H1 (cell line): ENCODE results near the gene CA5A. TPM values are rescaled to one million over a fixed set of nuclear protein-coding genes. Genes with fewer than 3 reads are reported as not detected.

Experiments
- CTCF ChIA-PET: fragments of 300-600 bp; sonication (Branson Sonifier 250); formaldehyde crosslinking; loops from one replicate; lab custom pipeline; 2021; ENCODE audit not compliant: partially characterized antibody; lab: Charles Lee
- POLR2A ChIA-PET: fragments of 300-600 bp; sonication (Branson Sonifier 250); formaldehyde crosslinking; loops from one replicate; lab custom pipeline; 2021; ENCODE audit warnings: inconsistent platforms; ENCODE audit not compliant: partially characterized antibody; lab: Charles Lee
- DNase-seq, 2 experiments: peaks; one replicate each; pipeline versions ENCODE4 v3.0.0 to v3.0.0-alpha.2; 2010 to 2022; ENCODE audit warnings: low spot score in 2 of 2, low read depth in 1 of 2, mixed read lengths in 1 of 2
- FAIRE-seq: peaks from 2 replicates; lab custom pipeline; 2011; peaks lifted over from hg19 to GRCh38; lab: Jason Lieb, UNC
- H2AFZ ChIP-seq: 2 replicates; pipeline ENCODE4 v1.8.1; 2012; ENCODE audit warnings: low read length, inconsistent platforms
- H2AK5ac ChIP-seq: 2 replicates; pipeline ENCODE4 v1.6.1; 2013; ENCODE audit warnings: low read depth, low read length
- H2BK120ac ChIP-seq: replicated peaks from 2 replicates; pipeline ENCODE3; 2013; ENCODE audit warnings: low read depth, low read length, inconsistent platforms
- H2BK12ac ChIP-seq: 2 replicates; pipeline ENCODE4 v1.6.1; 2013; ENCODE audit warnings: low read depth, low read length
- H2BK15ac ChIP-seq: 2 replicates; pipeline ENCODE4 v1.6.1; 2013; ENCODE audit warnings: low read length
- H2BK20ac ChIP-seq: 2 replicates; pipeline ENCODE4 v1.6.1; 2013; ENCODE audit warnings: low read length
- H2BK5ac ChIP-seq: 2 replicates; pipeline ENCODE4 v1.6.1; 2013; ENCODE audit warnings: low read depth, low read length
- H3K14ac ChIP-seq: 2 replicates; pipeline ENCODE4 v1.6.1; 2013; ENCODE audit warnings: inconsistent platforms; ENCODE audit not compliant: insufficient read length
- H3K18ac ChIP-seq: 2 replicates; pipeline ENCODE4 v1.6.1; 2013; ENCODE audit warnings: low read length; ENCODE audit errors: extremely low read depth
- H3K23ac ChIP-seq: 2 replicates; pipeline ENCODE4 v1.6.1; 2013; ENCODE audit warnings: inconsistent platforms; ENCODE audit not compliant: insufficient read length
- H3K23me2 ChIP-seq: 2 replicates; pipeline ENCODE4 v1.6.1; 2013; ENCODE audit warnings: low read depth, low read length
- H3K27ac ChIP-seq: 2 replicates; pipeline ENCODE4 v1.6.1; 2011; ENCODE audit warnings: low read depth, low read length, inconsistent platforms
- H3K27me3 ChIP-seq, 4 experiments: replicated peaks in 1 of 4; 1 replicate in 1 of 4; 2 replicates in 3 of 4; pipeline versions ENCODE4 v1.6.1 to v1.8.1; 2011 to 2013; ENCODE audit warnings: low read length in 3 of 4, mild to moderate bottlenecking in 3 of 4, inconsistent platforms in 2 of 4, mixed read lengths in 2 of 4, moderate library complexity in 1 of 4; ENCODE audit not compliant: control insufficient read depth in 3 of 4, insufficient read depth in 3 of 4; ENCODE audit errors: extremely low read depth in 1 of 4
- H3K36me3 ChIP-seq, 4 experiments: 2 replicates each; pipeline versions ENCODE4 v1.6.1 to v1.8.1; 2011 to 2013; ENCODE audit warnings: mild to moderate bottlenecking in 4 of 4, low read length in 3 of 4, moderate library complexity in 2 of 4, control low read depth in 1 of 4, inconsistent platforms in 1 of 4; ENCODE audit not compliant: insufficient read depth in 4 of 4, control insufficient read depth in 2 of 4
- H3K4ac ChIP-seq: replicated peaks from 2 replicates; pipeline ENCODE3; 2013; ENCODE audit warnings: low read length, low read depth, mixed read lengths, inconsistent platforms; ENCODE audit not compliant: insufficient read length
- H3K4me1 ChIP-seq, 4 experiments: replicated peaks in 1 of 4; 1 replicate in 1 of 4; 2 replicates in 3 of 4; pipeline versions ENCODE4 v1.6.1 to v1.8.1; 2011 to 2013; ENCODE audit warnings: low read length in 3 of 4, inconsistent platforms in 2 of 4, mixed read lengths in 1 of 4; ENCODE audit not compliant: insufficient read depth in 4 of 4, control insufficient read depth in 3 of 4
- H3K4me2 ChIP-seq, 2 experiments: 2 replicates each; pipeline versions ENCODE4 v1.6.1 to v1.8.1; 2011 to 2013; ENCODE audit warnings: low read depth in 2 of 2, low read length in 2 of 2, control low read depth in 1 of 2, inconsistent platforms in 1 of 2, mild to moderate bottlenecking in 1 of 2; ENCODE audit not compliant: insufficient read depth in 1 of 2
- H3K4me3 ChIP-seq, 4 experiments: fragments of 200-600, 300-600 bp in 1 of 4; sonication (generic), shearing (Covaris generic), sonication (Bioruptor Twin) in 1 of 4; 2 replicates each; pipeline versions ENCODE4 v1.5.1 to v1.8.1; 2011 to 2016; ENCODE audit warnings: low read length in 4 of 4, low read depth in 3 of 4, control low read depth in 2 of 4, inconsistent platforms in 2 of 4, mild to moderate bottlenecking in 2 of 4, mixed read lengths in 1 of 4, moderate library complexity in 1 of 4; ENCODE audit not compliant: insufficient read depth in 2 of 4; ENCODE audit errors: extremely low read depth in 1 of 4
- H3K56ac ChIP-seq: replicated peaks from 2 replicates; pipeline ENCODE3; 2013; ENCODE audit warnings: low read depth, mild to moderate bottlenecking, mixed read lengths, low read length, inconsistent platforms; ENCODE audit not compliant: insufficient read length
- H3K79me1 ChIP-seq: 2 replicates; pipeline ENCODE4 v1.6.1; 2013; ENCODE audit warnings: low read depth, low read length, control low read depth
- H3K79me2 ChIP-seq, 2 experiments: 2 replicates each; pipeline versions ENCODE4 v1.6.1 to v1.8.1; 2012 to 2013; ENCODE audit warnings: low read length in 2 of 2, mild to moderate bottlenecking in 2 of 2, inconsistent platforms in 1 of 2; ENCODE audit not compliant: insufficient read depth in 2 of 2, control insufficient read depth in 1 of 2
- H3K9ac ChIP-seq, 4 experiments: replicated peaks in 1 of 4; 1 replicate in 1 of 4; 2 replicates in 3 of 4; pipeline versions ENCODE4 v1.6.1 to v1.8.1; 2011 to 2013; ENCODE audit warnings: low read depth in 3 of 4, low read length in 3 of 4, control low read depth in 2 of 4, mild to moderate bottlenecking in 2 of 4, moderate library complexity in 2 of 4, inconsistent platforms in 1 of 4; ENCODE audit errors: extremely low read depth in 1 of 4
- H3K9me3 ChIP-seq, 2 experiments: 2 replicates each; pipeline versions ENCODE4 v1.6.1 to v1.8.1; 2012 to 2013; ENCODE audit warnings: mild to moderate bottlenecking in 2 of 2, moderate library complexity in 2 of 2, control low read depth in 1 of 2, inconsistent platforms in 1 of 2, low read depth in 1 of 2, low read length in 1 of 2, mixed read lengths in 1 of 2; ENCODE audit not compliant: insufficient read depth in 2 of 2
- H4K20me1 ChIP-seq, 2 experiments: replicated peaks in 1 of 2; 2 replicates each; pipeline versions ENCODE3 to v1.8.1; 2011 to 2013; ENCODE audit warnings: inconsistent platforms in 2 of 2, low read length in 2 of 2, mild to moderate bottlenecking in 1 of 2; ENCODE audit not compliant: insufficient read depth in 2 of 2, control insufficient read depth in 1 of 2
- H4K5ac ChIP-seq: 2 replicates; pipeline ENCODE4 v1.6.1; 2013; ENCODE audit warnings: low read length, low read depth, mixed read lengths, inconsistent platforms; ENCODE audit not compliant: insufficient read length
- H4K8ac ChIP-seq: 2 replicates; pipeline ENCODE4 v1.8.0; 2013; ENCODE audit warnings: mild to moderate bottlenecking, moderate library complexity, low read length, inconsistent platforms; ENCODE audit not compliant: insufficient read depth; ENCODE audit errors: extremely low read depth
- H4K91ac ChIP-seq: replicated peaks from 2 replicates; pipeline ENCODE3; 2013; ENCODE audit warnings: low read length, mixed read lengths, inconsistent platforms; ENCODE audit not compliant: insufficient read length
- CHD2 ChIP-seq: IDR thresholded peaks from 2 replicates; pipeline ENCODE4 v1.6.1; 2012; ENCODE audit warnings: low read length, improper control_type of control experiment
- JUN ChIP-seq: IDR thresholded peaks from 2 replicates; pipeline ENCODE4 v1.6.1; 2011; ENCODE audit warnings: low read depth, mild to moderate bottlenecking, improper control_type of control experiment, low read length
- KDM1A ChIP-seq: fragments of 200-600, 300-600 bp; sonication (generic); IDR thresholded peaks from 2 replicates; pipeline ENCODE4 v1.7.1; 2016; ENCODE audit warnings: mild to moderate bottlenecking, low read length, borderline replicate concordance
- KDM4A ChIP-seq: IDR thresholded peaks from one replicate; pipeline ENCODE4 v1.7.1; 2012; ENCODE audit warnings: low read depth, mild to moderate bottlenecking, moderate library complexity, low read length, inconsistent platforms; ENCODE audit not compliant: severe bottlenecking
- MAFK ChIP-seq: IDR thresholded peaks from 2 replicates; pipeline ENCODE4 v1.6.1; 2012; ENCODE audit warnings: low read depth, mild to moderate bottlenecking, improper control_type of control experiment, low read length
- MAX ChIP-seq: IDR thresholded peaks from 2 replicates; pipeline ENCODE4 v1.6.1; 2012; ENCODE audit warnings: inconsistent platforms
- NANOG ChIP-seq: IDR thresholded peaks from 2 replicates; pipeline ENCODE4 v1.6.1; 2011; ENCODE audit warnings: low read length, low read depth, mild to moderate bottlenecking, inconsistent platforms; ENCODE audit not compliant: insufficient read depth, poor library complexity, severe bottlenecking
- POU5F1 ChIP-seq: IDR thresholded peaks from 2 replicates; pipeline ENCODE4 v1.6.1; 2011; ENCODE audit warnings: low read depth, mild to moderate bottlenecking, low read length, moderate library complexity
- RNF2 ChIP-seq: fragments of 200-900, 300-1000 bp; sonication (generic); IDR thresholded peaks from 2 replicates; pipeline ENCODE4 v1.7.1; 2016; ENCODE audit warnings: borderline replicate concordance, low read depth, mild to moderate bottlenecking, antibody characterized with exemption, low read length; ENCODE audit not compliant: poor library complexity, severe bottlenecking; ENCODE audit errors: missing control alignments
- RXRA ChIP-seq: IDR thresholded peaks from 2 replicates; pipeline ENCODE4 v1.6.1; 2011; ENCODE audit warnings: low read depth, mild to moderate bottlenecking, low read length, moderate library complexity; ENCODE audit not compliant: insufficient read depth
- TEAD4 ChIP-seq: IDR thresholded peaks from 2 replicates; pipeline ENCODE4 v1.6.1; 2012; ENCODE audit warnings: low read depth, low read length, inconsistent platforms, mixed read lengths
- WGBS, 2 experiments: shearing (Covaris generic) in 1 of 2; methylation state at CpG; one replicate each; pipeline versions ENCODE4 v1.1.6 to v1.1.7; 2013 to 2015; ENCODE audit warnings: low lambda C conversion rate in 2 of 2, mixed read lengths in 2 of 2, inconsistent platforms in 1 of 2, low coverage in 1 of 2, missing lambda C conversion rate in 1 of 2; ENCODE audit not compliant: insufficient replicate concordance in 2 of 2, insufficient coverage in 1 of 2, insufficient read length in 1 of 2; ENCODE audit errors: extremely low coverage in 1 of 2, missing lambda C conversion rate in 1 of 2; 5-methylcytosine and 5-hydroxymethylcytosine counted together
- polyA plus RNA-seq, 7 experiments: library from polyadenylated mRNA; depleted of rRNA in 3 of 7; stranded (reverse) in 5 of 7; unstranded in 2 of 7; fragments of >200 nt in 5 of 7; fragments of 200-250 nt in 2 of 7; gene quantifications; 1 replicate in 5 of 7; 2 replicates in 1 of 7; 4 replicates in 1 of 7; pipeline versions ENCODE4 v1.2.1 to v1.2.3, GENCODE V29; 2011 to 2013; ENCODE audit warnings: missing spikeins in 2 of 7, mixed read lengths in 2 of 7
- total RNA-seq: library from RNA; stranded (reverse); fragmentation: NEBNext Ultra II Directional; extraction: Animal tissue kit (Norgen Biotek cat#: 25700); gene quantifications from 2 replicates; pipeline ENCODE4 v1.2.1, GENCODE V29; 2021
- TF ChIP-seq, protein P1 (sequence below): IDR thresholded peaks from 2 replicates; pipeline ENCODE4 v1.6.1; 2011; ENCODE audit warnings: low read length, improper control_type of control experiment

The CA5A gene
- total and polyA plus RNA-seq, 2 of the 8 experiments (the other 6 are each of a cell fraction or from before 2014, with no cell fraction given), result not detected

- H2BK15ac ChIP-seq, result no peak overlapping the region
- no peak overlapping the region; the same call in 1 of the 2 replicates for H2BK12ac ChIP-seq
- peaks cover 0 to 75% of the 10 kb centered on the region in 2 experiments; a peak in 3 of 4 replicates for H3K79me2 ChIP-seq
- no peak overlapping the region for H3K23ac ChIP-seq
- H3K36me3 ChIP-seq, result peaks cover 13 to 30% (median 16%) of the 10 kb centered on the region in 4 experiments; a peak in 7 of 8 replicates
- H3K4me1 ChIP-seq, result peaks cover 2 to 27% (median 15%) of the 10 kb centered on the region in 4 experiments
- H2BK20ac ChIP-seq, result no peak overlapping the region
- H4K8ac ChIP-seq, result 0 out of 2 replicates have a peak overlapping the region, but pooled peaks have one; percentile 4
- no peaks in the 10 kb centered on the region for H3K23me2 ChIP-seq
- no peak overlapping the region for H2AK5ac ChIP-seq
- no peak overlapping the region for H3K9ac ChIP-seq
- ChIA-PET POLR2A (interaction anchor here (0.9 to 27.1 kb wide), 6 partner anchors 8 to 68 kb away, joined by 4 to 507 read pairs (median 10); partner anchors contain the start of gene SLC7A5), CTCF (interaction anchor here (0.7 to 9.1 kb wide), 15 partner anchors 9 to 78 kb away, joined by 3 to 120 read pairs (median 5); partner anchors contain the start of gene SLC7A5)
- no peak overlapping the region for H3K18ac ChIP-seq
- H2BK120ac ChIP-seq, result no peak overlapping the region
- H3K79me1 ChIP-seq, result peaks cover 10% of the 10 kb centered on the region
- 0 out of 2 replicates have a peak overlapping the region, but pooled peaks have one; percentile 7 for H2BK5ac ChIP-seq
- FAIRE-seq, result no peak
- no peak overlapping the region for H3K4ac ChIP-seq
- H3K56ac ChIP-seq, result no peak overlapping the region
- no peak overlapping the region for H3K4me2 ChIP-seq
- peaks cover 18 to 22% of the 10 kb centered on the region in 2 experiments for H4K20me1 ChIP-seq
- no peak for DNase-seq
- no peak overlapping the region for H4K91ac ChIP-seq
- peak overlapping the region; percentile 8; the same call in 1 of the 2 replicates for H3K27ac ChIP-seq
- no peak overlapping the region for H4K5ac ChIP-seq
- H3K4me3 ChIP-seq, result no peak overlapping the region
- H3K9me3 ChIP-seq, result no peaks in the 10 kb centered on the region
- H3K27me3 ChIP-seq, result no peaks in the 10 kb centered on the region
- no peak overlapping the region for H2AFZ ChIP-seq
- H3K14ac ChIP-seq, result no peak overlapping the region
- 98% methylated on average over 8 of the region's 8 CpGs; no CpG with 5 or more reads in 1 of the 2 experiments for WGBS, 2 experiments
- TF ChIP-seq, protein P1, sequence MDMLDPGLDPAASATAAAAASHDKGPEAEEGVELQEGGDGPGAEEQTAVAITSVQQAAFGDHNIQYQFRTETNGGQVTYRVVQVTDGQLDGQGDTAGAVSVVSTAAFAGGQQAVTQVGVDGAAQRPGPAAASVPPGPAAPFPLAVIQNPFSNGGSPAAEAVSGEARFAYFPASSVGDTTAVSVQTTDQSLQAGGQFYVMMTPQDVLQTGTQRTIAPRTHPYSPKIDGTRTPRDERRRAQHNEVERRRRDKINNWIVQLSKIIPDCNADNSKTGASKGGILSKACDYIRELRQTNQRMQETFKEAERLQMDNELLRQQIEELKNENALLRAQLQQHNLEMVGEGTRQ, result no peak
- TF ChIP-seq RNF2, result no peak
- no peak for TF ChIP-seq MAX
- TF ChIP-seq RXRA, result no peak
- no peak for TF ChIP-seq JUN
- TF ChIP-seq CHD2, result no peak
- no peak for TF ChIP-seq TEAD4
- no peak for TF ChIP-seq KDM4A
- TF ChIP-seq KDM1A, result no peak
- TF ChIP-seq MAFK, result no peak
- TF ChIP-seq POU5F1, result no peak
- TF ChIP-seq NANOG, result no peak
Observed at GRCh38 chr16:87847467-87847784, 88.9 kb downstream of the CA5A start.
